Measurements from ENCODE around the gene PIGM.

GRCh38 chr1:160028426-160028825 is 3.4 kb downstream of the PIGM start:
- no peak for TF ChIP-seq CTCF (conservative IDR thresholded peaks at IDR 0.05; ENCODE audit: low read depth, low read length)
- TF ChIP-seq EZH2 (IDR thresholded peaks at IDR 0.05; ENCODE audit: borderline replicate concordance, low read depth, low read length, poor library complexity, severe bottlenecking) = no peak

Measured in A673 (cell line).